ENCODE results near the gene MPIG6B. TPM values are rescaled to one million over a fixed set of nuclear protein-coding genes. Genes with fewer than 3 reads are reported as not detected.

MPIG6B gene
- total RNA-seq, 2 donors from 2014 or later, result 3.4 to 129 TPM

- peak overlapping the region; percentile 34 for H3K27ac Mint-ChIP-seq
- peaks cover 9% of the 10 kb centered on the region for H3K36me3 Mint-ChIP-seq (ENCODE audit: low read depth)
- H3K27me3 Mint-ChIP-seq, result no peaks in the 10 kb centered on the region
- H3K4me3 Mint-ChIP-seq, result peak overlapping the region; percentile 49
- peaks cover 7% of the 10 kb centered on the region for H3K4me1 Mint-ChIP-seq
- H3K9me3 ChIP-seq (ENCODE audit: control insufficient read depth, low read length, poor library complexity, severe bottlenecking), result no peaks in the 10 kb centered on the region
- ATAC-seq (no peak), DNase-seq (no peak)
Observed at GRCh38 chr6:31690231-31691077, 32.7 kb upstream of the MPIG6B start.

- Mint-ChIP-seq H3K4me3 (no peak overlapping the region), H3K27ac (no peak overlapping the region), H3K27me3 (no peaks in the 10 kb centered on the region), H3K36me3 (ENCODE audit: low read depth) (peaks cover 9% of the 10 kb centered on the region), H3K4me1 (peaks cover 7% of the 10 kb centered on the region)
- ATAC-seq (no peak), DNase-seq (no peak)
- no peaks in the 10 kb centered on the region for H3K9me3 ChIP-seq (ENCODE audit: control insufficient read depth, low read length, poor library complexity, severe bottlenecking)
Observed at GRCh38 chr6:31691078-31691463, 32.1 kb upstream of the MPIG6B start.

GRCh38 chr6:31691564-31692108, 31.5 kb upstream of the MPIG6B start:
- H3K9me3 ChIP-seq (ENCODE audit: control insufficient read depth, low read length, poor library complexity, severe bottlenecking), result no peaks in the 10 kb centered on the region
- no peak overlapping the region for H3K27ac Mint-ChIP-seq
- no peak overlapping the region for H3K4me3 Mint-ChIP-seq
- no peaks in the 10 kb centered on the region for H3K27me3 Mint-ChIP-seq
- DNase-seq (no peak), ATAC-seq (no peak)
- peaks cover 6% of the 10 kb centered on the region for H3K36me3 Mint-ChIP-seq (ENCODE audit: low read depth)
- peaks cover 5% of the 10 kb centered on the region for H3K4me1 Mint-ChIP-seq

GRCh38 chr6:31692353-31692752, 30.8 kb upstream of the MPIG6B start:
- H3K27me3 Mint-ChIP-seq, result no peaks in the 10 kb centered on the region
- no peak for DNase-seq
- peaks cover 8% of the 10 kb centered on the region for H3K4me1 Mint-ChIP-seq
- H3K36me3 Mint-ChIP-seq (ENCODE audit: low read depth), result peaks cover 9% of the 10 kb centered on the region
- no peaks in the 10 kb centered on the region for H3K9me3 ChIP-seq (ENCODE audit: control insufficient read depth, low read length, poor library complexity, severe bottlenecking)
- no peak overlapping the region for H3K4me3 Mint-ChIP-seq
- ATAC-seq, result no peak
- no peak overlapping the region for H3K27ac Mint-ChIP-seq

- ATAC-seq (no peak), DNase-seq (no peak)
- H3K27ac Mint-ChIP-seq, result no peak overlapping the region
- no peaks in the 10 kb centered on the region for H3K27me3 Mint-ChIP-seq
- no peaks in the 10 kb centered on the region for H3K9me3 ChIP-seq (ENCODE audit: control insufficient read depth, low read length, poor library complexity, severe bottlenecking)
- peaks cover 14% of the 10 kb centered on the region for H3K36me3 Mint-ChIP-seq (ENCODE audit: low read depth)
- no peak overlapping the region for H3K4me3 Mint-ChIP-seq
- H3K4me1 Mint-ChIP-seq, result peaks cover 13% of the 10 kb centered on the region
Observed at GRCh38 chr6:31692886-31693285, 30.3 kb upstream of the MPIG6B start.

GRCh38 chr6:31693535-31693934, 29.6 kb upstream of the MPIG6B start:
- DNase-seq, result no peak
- Mint-ChIP-seq H3K4me3 (no peak overlapping the region), H3K36me3 (ENCODE audit: low read depth) (peaks cover 14% of the 10 kb centered on the region), H3K27me3 (no peaks in the 10 kb centered on the region), H3K27ac (no peak overlapping the region), H3K4me1 (peaks cover 16% of the 10 kb centered on the region)
- no peak for ATAC-seq
- no peaks in the 10 kb centered on the region for H3K9me3 ChIP-seq (ENCODE audit: control insufficient read depth, low read length, poor library complexity, severe bottlenecking)

GRCh38 chr6:31697555-31697954, 25.6 kb upstream of the MPIG6B start:
- Mint-ChIP-seq H3K4me3 (no peak overlapping the region), H3K27me3 (no peaks in the 10 kb centered on the region), H3K36me3 (ENCODE audit: low read depth) (peaks cover 16% of the 10 kb centered on the region)

GRCh38 chr6:31700740-31701401, 22.3 kb upstream of the MPIG6B start:
- peak overlapping the region; percentile 100 for H3K27ac Mint-ChIP-seq
- no peak for ATAC-seq
- H3K4me1 Mint-ChIP-seq, result peaks cover 34% of the 10 kb centered on the region
- no peaks in the 10 kb centered on the region for H3K9me3 ChIP-seq (ENCODE audit: control insufficient read depth, low read length, poor library complexity, severe bottlenecking)
- peak overlapping the region; percentile 100 for H3K4me3 Mint-ChIP-seq
- DNase-seq, result no peak
- H3K27me3 Mint-ChIP-seq, result no peaks in the 10 kb centered on the region
- peaks cover 15% of the 10 kb centered on the region for H3K36me3 Mint-ChIP-seq (ENCODE audit: low read depth)

More at GRCh38 chr6:31697555-31697954, 25.6 kb upstream of the MPIG6B start:
- Mint-ChIP-seq H3K4me1 (peaks cover 27% of the 10 kb centered on the region), H3K27ac (peak overlapping the region; percentile 93)
- ATAC-seq, result no peak
- H3K9me3 ChIP-seq (ENCODE audit: control insufficient read depth, low read length, poor library complexity, severe bottlenecking), result no peaks in the 10 kb centered on the region
- no peak for DNase-seq

- Mint-ChIP-seq H3K4me3 (peak overlapping the region; percentile 100), H3K27ac (peak overlapping the region; percentile 100), H3K27me3 (no peaks in the 10 kb centered on the region), H3K36me3 (ENCODE audit: low read depth) (peaks cover 15% of the 10 kb centered on the region), H3K4me1 (peaks cover 34% of the 10 kb centered on the region)
- no peaks in the 10 kb centered on the region for H3K9me3 ChIP-seq (ENCODE audit: control insufficient read depth, low read length, poor library complexity, severe bottlenecking)
- ATAC-seq, result no peak
- no peak for DNase-seq
Observed at GRCh38 chr6:31701666-31702404, 21.3 kb upstream of the MPIG6B start.

- DNase-seq, result no peak
- ATAC-seq, result no peak
Observed at GRCh38 chr6:31702405-31702818, 20.8 kb upstream of the MPIG6B start.

GRCh38 chr6:31702819-31703716, 20.1 kb upstream of the MPIG6B start, which contains the start of gene ABHD16A:
Gene ABHD16A, minus strand, starts transcription at chr6:31703324. Its CDS starts 43 bp downstream, at chr6:31703281.
- no peaks in the 10 kb centered on the region for H3K9me3 ChIP-seq (ENCODE audit: control insufficient read depth, low read length, poor library complexity, severe bottlenecking)
- peaks cover 7% of the 10 kb centered on the region for H3K36me3 Mint-ChIP-seq (ENCODE audit: low read depth)
- no peaks in the 10 kb centered on the region for H3K27me3 Mint-ChIP-seq
- H3K4me3 Mint-ChIP-seq, result peak within 1 kb of the TSS; percentile 100
- ATAC-seq, result peak; percentile 93
- peaks cover 25% of the 10 kb centered on the region for H3K4me1 Mint-ChIP-seq
- peak; percentile 92 to 93 (median 93) for DNase-seq
- peak within 1 kb of the TSS; percentile 100 for H3K27ac Mint-ChIP-seq

More at GRCh38 chr6:31702405-31702818, 20.8 kb upstream of the MPIG6B start:
- Mint-ChIP-seq H3K27ac (peak overlapping the region; percentile 100), H3K4me3 (peak overlapping the region; percentile 100), H3K27me3 (no peaks in the 10 kb centered on the region), H3K4me1 (peaks cover 31% of the 10 kb centered on the region), H3K36me3 (ENCODE audit: low read depth) (peaks cover 11% of the 10 kb centered on the region)
- H3K9me3 ChIP-seq (ENCODE audit: control insufficient read depth, low read length, poor library complexity, severe bottlenecking), result no peaks in the 10 kb centered on the region

- Mint-ChIP-seq H3K27ac (no peak overlapping the region), H3K4me3 (no peak overlapping the region), H3K4me1 (peaks cover 24% of the 10 kb centered on the region), H3K27me3 (no peaks in the 10 kb centered on the region), H3K36me3 (ENCODE audit: low read depth) (peaks cover 7% of the 10 kb centered on the region)
- no peaks in the 10 kb centered on the region for H3K9me3 ChIP-seq (ENCODE audit: control insufficient read depth, low read length, poor library complexity, severe bottlenecking)
- ATAC-seq (no peak), DNase-seq (no peak)
Observed at GRCh38 chr6:31705931-31706330, 17.2 kb upstream of the MPIG6B start.
